PFSK-1 (cell line): ENCODE measurements around the gene BLVRB.

Experiments
- POLR2AphosphoS5 ChIP-seq: IDR thresholded peaks from 2 replicates; pipeline ENCODE4 v1.6.1; 2012; ENCODE audit warnings: low read depth, mild to moderate bottlenecking, control low read depth, low read length, moderate library complexity
- TAF1 ChIP-seq: IDR thresholded peaks from 2 replicates; pipeline ENCODE4 v1.6.1; 2012; ENCODE audit warnings: low read length, control low read depth, borderline replicate concordance; ENCODE audit not compliant: insufficient read depth

- no peak for TF ChIP-seq POLR2AphosphoS5
- no peak for TF ChIP-seq TAF1
Measured at GRCh38 chr19:40419066-40419612, 46.4 kb downstream of the BLVRB start.
